Upper lobe of left lung (tissue), 6 donors: ENCODE data around the gene IFRD1. TPM values are rescaled to one million over a fixed set of nuclear protein-coding genes. Genes with fewer than 3 reads are reported as not detected.

Source experiments
- ATAC-seq, 2 donors: fragments of 200-7000 bp; cut with Tn5 transposase; one replicate each; pipeline ENCODE4 v1.9.1; 2022; ENCODE audit warnings: mild to moderate bottlenecking in 2 of 2, moderate library complexity in 2 of 2; ENCODE audit not compliant: low FRiP score in 2 of 2
- DNase-seq, 2 donors: peaks; one replicate each; pipeline ENCODE4 v3.0.0-alpha.2; 2019 to 2020
- H3K27ac ChIP-seq, 4 donors: fragments of 200-600 bp; sonication (generic); one replicate each; pipeline ENCODE4 v1.5.1; 2016 to 2019
- H3K27me3 ChIP-seq, 4 donors: fragments of 200-600 bp; sonication (generic); one replicate each; pipeline ENCODE4 v1.5.1; 2017 to 2019
- H3K36me3 ChIP-seq, 4 donors: fragments of 200-600 bp; sonication (generic); one replicate each; pipeline ENCODE4 v1.5.1; 2016 to 2019
- H3K4me1 ChIP-seq, 4 donors: fragments of 200-600 bp; sonication (generic); one replicate each; pipeline ENCODE4 v1.5.1; 2018 to 2019
- H3K4me3 ChIP-seq, 4 donors: fragments of 200-600 bp; sonication (generic); one replicate each; pipeline ENCODE4 v1.5.1; 2017 to 2019; ENCODE audit warnings: mild to moderate bottlenecking in 2 of 4, moderate library complexity in 1 of 4
- H3K9me3 ChIP-seq, 4 donors: fragments of 200-600 bp; sonication (generic); one replicate each; pipeline ENCODE4 v1.5.1; 2018 to 2019
- EP300 ChIP-seq, 4 donors: sonication (generic); formaldehyde crosslinking; IDR thresholded peaks; one replicate each; pipeline ENCODE4 v1.5.1; 2017; ENCODE audit warnings: antibody characterized with exemption in 4 of 4, control low read depth in 2 of 4
- POLR2A ChIP-seq, 4 donors: fragments of 450-650 bp; IDR thresholded peaks; one replicate each; pipeline ENCODE4 v1.5.1; 2016 to 2017; ENCODE audit warnings: antibody characterized with exemption in 4 of 4, mild to moderate bottlenecking in 2 of 4
- POLR2AphosphoS5 ChIP-seq, 2 donors: sonication (generic); formaldehyde crosslinking; IDR thresholded peaks; one replicate each; pipeline ENCODE4 v1.5.1; 2017; ENCODE audit warnings: antibody characterized with exemption in 2 of 2
- WGBS, 2 donors: methylation state at CpG; one replicate each; pipeline ENCODE4 v1.1.5; 2017 to 2018; 5-methylcytosine and 5-hydroxymethylcytosine counted together
- total RNA-seq, 6 donors: library from RNA; depleted of rRNA in 4 of 6; stranded (reverse); fragments of >200 nt in 4 of 6; gene quantifications; one replicate each; pipeline versions ENCODE4 v1.1.0 to v1.2.1, GENCODE V29; 2016 to 2021
- TF ChIP-seq, protein P1 (sequence below), 6 experiments: fragments of 450-650 bp in 4 of 6; fragments of 200-600 bp in 2 of 6; sonication (generic) in 2 of 6; IDR thresholded peaks; one replicate each; pipeline ENCODE4 v1.5.1; 2016 to 2019; ENCODE audit warnings: antibody characterized with exemption in 6 of 6
- donor health status: DM: no; HTN: no; CAD: no; lungs with moderate emphysema.
- donor health status: DM: no; HTN: yes; CAD: no; lungs with severe emphysema.

Gene IFRD1
- total RNA-seq, 6 donors from 2014 or later = 28.8 to 95.3 (median 49.2) TPM

DNA sequence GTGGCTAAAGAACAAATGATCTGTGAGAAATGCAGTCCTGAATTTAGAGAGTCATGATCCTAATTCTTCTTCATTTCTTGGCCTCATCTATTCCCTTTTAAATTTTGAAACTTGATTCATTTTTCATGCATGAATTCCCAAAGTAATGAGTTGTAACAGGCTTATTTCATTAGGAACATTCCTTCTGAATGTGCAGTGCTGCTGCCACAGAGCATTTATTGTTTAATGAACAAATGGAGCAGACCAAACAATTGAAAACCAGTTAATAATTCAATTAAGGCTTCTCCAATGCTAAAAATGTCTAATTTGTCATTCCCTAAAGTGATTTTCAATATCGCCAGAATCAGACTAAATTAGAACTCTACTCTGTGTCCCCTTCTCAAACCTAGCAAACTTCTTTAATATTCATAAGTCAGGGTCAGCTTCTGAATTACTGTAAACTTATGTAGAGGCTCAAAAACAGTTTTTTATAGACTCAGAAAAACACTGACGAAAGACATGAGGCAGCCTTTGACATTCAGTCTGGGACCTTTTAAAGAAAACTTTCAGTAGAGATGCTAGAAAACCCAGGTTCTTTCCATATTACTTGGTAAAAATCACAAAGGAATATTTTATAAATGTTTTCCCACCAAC is 45.0 kb downstream of the IFRD1 start:
- ATAC-seq (no peak), DNase-seq (no peak)
- H3K9me3 ChIP-seq = no peaks in the 10 kb centered on the region
- WGBS, 2 donors = 76 to 90% methylated on average over 2 of the region's 2 CpGs
- H3K27me3 ChIP-seq = no peaks in the 10 kb centered on the region
- no peaks in the 10 kb centered on the region for H3K36me3 ChIP-seq
- no peak overlapping the region for H3K4me3 ChIP-seq
- TF ChIP-seq EP300 (IDR thresholded peaks at IDR 0.05) (no peak), POLR2A (IDR thresholded peaks at IDR 0.05) (no peak), POLR2AphosphoS5 (IDR thresholded peaks at IDR 0.05) (no peak)
- TF ChIP-seq, protein P1, sequence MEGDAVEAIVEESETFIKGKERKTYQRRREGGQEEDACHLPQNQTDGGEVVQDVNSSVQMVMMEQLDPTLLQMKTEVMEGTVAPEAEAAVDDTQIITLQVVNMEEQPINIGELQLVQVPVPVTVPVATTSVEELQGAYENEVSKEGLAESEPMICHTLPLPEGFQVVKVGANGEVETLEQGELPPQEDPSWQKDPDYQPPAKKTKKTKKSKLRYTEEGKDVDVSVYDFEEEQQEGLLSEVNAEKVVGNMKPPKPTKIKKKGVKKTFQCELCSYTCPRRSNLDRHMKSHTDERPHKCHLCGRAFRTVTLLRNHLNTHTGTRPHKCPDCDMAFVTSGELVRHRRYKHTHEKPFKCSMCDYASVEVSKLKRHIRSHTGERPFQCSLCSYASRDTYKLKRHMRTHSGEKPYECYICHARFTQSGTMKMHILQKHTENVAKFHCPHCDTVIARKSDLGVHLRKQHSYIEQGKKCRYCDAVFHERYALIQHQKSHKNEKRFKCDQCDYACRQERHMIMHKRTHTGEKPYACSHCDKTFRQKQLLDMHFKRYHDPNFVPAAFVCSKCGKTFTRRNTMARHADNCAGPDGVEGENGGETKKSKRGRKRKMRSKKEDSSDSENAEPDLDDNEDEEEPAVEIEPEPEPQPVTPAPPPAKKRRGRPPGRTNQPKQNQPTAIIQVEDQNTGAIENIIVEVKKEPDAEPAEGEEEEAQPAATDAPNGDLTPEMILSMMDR (IDR thresholded peaks at IDR 0.05) = no peak
- H3K27ac ChIP-seq = no peak overlapping the region
- H3K4me1 ChIP-seq = no peaks in the 10 kb centered on the region

DNA sequence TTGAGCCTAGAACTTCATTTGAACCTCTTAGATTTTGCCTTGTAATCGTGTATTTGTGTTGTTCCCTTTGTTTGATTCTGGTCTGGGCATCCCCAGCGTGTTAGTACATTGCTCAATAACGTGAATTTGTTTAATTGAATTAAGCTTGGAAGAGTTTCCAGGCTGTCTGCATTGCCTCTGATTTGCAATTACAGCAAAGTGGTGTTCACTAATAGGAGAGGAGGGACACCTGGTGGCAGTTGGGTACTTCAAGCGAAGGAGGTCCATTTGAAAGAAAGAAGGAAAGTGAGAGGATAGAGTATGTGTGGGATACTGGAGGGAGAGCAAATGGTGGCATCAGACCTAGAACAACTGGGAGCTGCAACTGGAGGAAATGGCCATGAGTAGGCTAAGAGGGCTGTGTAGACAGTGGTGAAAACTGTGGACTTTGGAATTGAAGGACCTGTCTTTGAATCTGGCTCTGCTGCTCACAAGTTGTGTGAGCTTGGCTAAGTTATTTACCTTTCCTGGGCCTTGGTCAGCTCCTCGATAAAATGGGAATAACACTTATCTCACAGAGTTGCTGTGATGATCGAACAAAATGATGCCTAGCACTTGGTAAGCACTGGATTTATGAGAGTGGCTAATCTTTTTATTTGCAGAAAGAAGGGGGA is 45.7 kb downstream of the IFRD1 start:
- DNase-seq (peak in 1 of 2 donors; percentile 33), ATAC-seq (peak in 1 of 2 donors; percentile 80)
- WGBS, 2 donors = 40 to 44% methylated on average over 6 of the region's 6 CpGs
- no peaks in the 10 kb centered on the region for H3K9me3 ChIP-seq
- TF ChIP-seq, protein P1 (IDR thresholded peaks at IDR 0.05) = peak; percentile 32 to 62 (median 44)
- no peak for TF ChIP-seq EP300 (IDR thresholded peaks at IDR 0.05)
- no peak for TF ChIP-seq POLR2A (IDR thresholded peaks at IDR 0.05)
- TF ChIP-seq POLR2AphosphoS5 (IDR thresholded peaks at IDR 0.05) = no peak
- H3K4me1 ChIP-seq = no peaks in the 10 kb centered on the region
- no peak overlapping the region for H3K4me3 ChIP-seq
- no peaks in the 10 kb centered on the region for H3K36me3 ChIP-seq
- no peak overlapping the region for H3K27ac ChIP-seq
- H3K27me3 ChIP-seq = no peaks in the 10 kb centered on the region

DNA sequence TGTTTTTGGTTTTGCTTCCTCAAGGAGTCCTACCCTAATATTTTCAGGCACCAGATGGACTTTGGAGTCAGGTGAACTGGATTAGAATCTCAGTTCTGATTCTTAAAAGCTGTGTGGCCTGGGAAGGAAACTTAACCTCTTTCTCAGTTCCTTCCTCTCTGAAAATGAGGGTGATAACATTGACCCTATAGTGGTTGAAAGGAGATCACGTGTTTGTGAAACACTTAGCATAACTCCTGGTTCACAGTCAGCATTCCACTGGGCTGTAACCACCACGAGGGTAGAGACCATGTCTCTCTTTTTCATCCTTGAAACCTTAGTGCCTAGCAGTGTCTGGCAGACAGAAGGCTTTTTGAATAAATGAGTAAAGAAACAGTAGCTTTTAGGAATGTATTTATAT is 47.2 kb downstream of the IFRD1 start:
- H3K27ac ChIP-seq = no peak overlapping the region
- TF ChIP-seq, protein P1 (IDR thresholded peaks at IDR 0.05) = no peak
- TF ChIP-seq POLR2A (IDR thresholded peaks at IDR 0.05) (no peak), POLR2AphosphoS5 (IDR thresholded peaks at IDR 0.05) (no peak), EP300 (IDR thresholded peaks at IDR 0.05) (no peak)
- 11 to 43% methylated on average over 2 of the region's 2 CpGs for WGBS, 2 donors
- no peak overlapping the region for H3K4me3 ChIP-seq
- no peak for DNase-seq
- H3K27me3 ChIP-seq = no peaks in the 10 kb centered on the region
- H3K9me3 ChIP-seq = no peaks in the 10 kb centered on the region
- ATAC-seq = no peak
- no peaks in the 10 kb centered on the region for H3K4me1 ChIP-seq
- no peaks in the 10 kb centered on the region for H3K36me3 ChIP-seq

DNA sequence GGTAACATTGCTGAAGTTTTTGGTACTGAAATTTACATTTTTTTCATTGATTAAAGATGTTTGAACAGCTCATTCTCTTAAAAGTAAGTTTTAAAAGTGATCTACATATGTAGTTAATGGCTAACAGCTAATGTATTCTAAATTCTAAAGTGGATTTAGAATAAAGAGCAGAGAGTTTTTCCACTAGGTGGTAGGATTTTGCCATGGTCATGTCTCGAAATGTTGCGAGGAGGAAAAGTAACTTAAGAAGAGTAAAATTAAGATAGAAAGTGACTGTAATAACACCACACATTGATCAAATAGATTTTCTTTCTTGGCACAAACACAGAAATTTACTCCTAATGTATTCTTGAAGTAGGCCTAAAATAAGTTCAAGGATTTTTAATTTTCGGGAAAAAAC is 50.4 kb downstream of the IFRD1 start:
- DNase-seq = no peak
- Histone ChIP-seq H3K4me3 (no peak overlapping the region), H3K36me3 (no peaks in the 10 kb centered on the region), H3K4me1 (no peaks in the 10 kb centered on the region), H3K9me3 (no peaks in the 10 kb centered on the region), H3K27me3 (no peaks in the 10 kb centered on the region), H3K27ac (no peak overlapping the region)
- ATAC-seq = no peak
- TF ChIP-seq EP300 (IDR thresholded peaks at IDR 0.05) = no peak
- TF ChIP-seq, protein P1 (IDR thresholded peaks at IDR 0.05) = no peak
- TF ChIP-seq POLR2A (IDR thresholded peaks at IDR 0.05) = no peak
- no peak for TF ChIP-seq POLR2AphosphoS5 (IDR thresholded peaks at IDR 0.05)
- WGBS, 2 donors = 90 to 99% methylated on average over 3 of the region's 3 CpGs
